HG02798 (cell line): ENCODE data around the gene CYP1A2.

Source experiments
- ATAC-seq: cut with Tn5 transposase; IDR thresholded peaks from one replicate; pipeline ENCODE4 v1.9.1; 2021; ENCODE audit warnings: mild to moderate bottlenecking; ENCODE audit not compliant: unreplicated experiment, poor library complexity

Gene CYP1A2

DNA sequence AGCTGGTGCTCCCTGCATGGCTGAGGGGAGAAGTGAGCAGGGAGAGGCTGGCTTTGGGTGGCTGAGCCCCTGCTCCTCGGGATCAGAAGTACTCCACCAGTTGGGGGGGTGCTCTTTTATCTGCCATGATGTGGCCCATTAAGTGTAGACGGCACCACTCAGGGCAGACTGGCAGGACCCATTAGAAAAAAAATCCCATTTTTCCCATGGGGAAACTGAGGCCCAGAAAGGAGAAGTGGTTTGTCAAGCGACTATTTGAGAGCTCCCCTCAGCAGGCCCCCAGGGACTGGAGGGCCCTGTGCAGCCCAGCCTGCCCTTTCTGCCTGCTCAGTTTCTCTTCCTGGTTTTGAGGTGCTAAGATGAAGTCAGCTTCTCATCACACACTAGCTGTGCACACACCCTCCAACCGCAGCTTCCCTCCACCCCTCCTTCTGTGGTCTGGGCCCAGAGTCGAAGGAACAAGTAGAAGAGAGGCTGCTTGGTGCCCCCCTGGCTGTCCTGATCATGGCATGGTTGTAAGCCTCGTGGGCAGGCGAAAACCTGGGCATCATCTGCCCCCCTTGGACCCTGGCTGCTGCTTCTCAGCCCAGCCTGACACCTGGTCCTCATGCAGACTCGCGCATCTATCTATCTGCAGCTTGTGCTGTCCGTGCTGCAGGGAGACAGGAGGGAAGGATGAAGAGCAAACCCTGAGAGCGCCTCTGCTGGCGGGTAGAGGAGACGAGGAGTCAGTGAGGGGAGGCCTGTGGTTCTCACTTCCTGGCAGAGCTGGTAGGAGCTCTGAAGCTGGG is 38.8 kb downstream of the CYP1A2 start:
- ATAC-seq: peak; percentile 61

GRCh38 chr15:74788042-74788682 is 39.5 kb downstream of the CYP1A2 start:
- ATAC-seq: no peak

- ATAC-seq: peak; percentile 24
These were observed 40.1 kb downstream of the CYP1A2 start for GRCh38 chr15:74788683-74789151.

DNA sequence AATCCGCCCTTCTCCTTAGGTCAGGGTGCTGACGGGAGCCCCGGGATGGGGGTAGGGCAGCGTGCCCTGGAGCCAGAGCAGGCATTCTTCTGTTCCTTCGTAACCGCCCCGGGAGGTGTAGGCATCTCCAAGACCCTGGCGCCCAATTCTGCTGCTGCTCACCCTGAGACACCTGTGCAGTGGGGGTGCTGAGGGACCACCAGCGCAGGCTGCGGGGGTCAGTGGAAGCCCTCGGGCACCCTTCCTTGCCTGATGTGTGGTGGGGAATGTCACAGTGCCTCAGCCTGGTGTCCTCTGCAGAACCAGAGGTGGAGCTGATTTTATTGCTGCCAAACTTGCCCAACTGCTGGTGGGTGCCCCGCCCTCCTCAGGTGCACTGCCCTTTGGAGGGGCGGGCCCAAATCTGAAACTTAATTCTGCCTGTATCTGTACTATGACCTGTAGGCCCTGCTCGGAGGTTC is 40.6 kb downstream of the CYP1A2 start:
- ATAC-seq: no peak

GRCh38 chr15:74789741-74790079 is 41.1 kb downstream of the CYP1A2 start:
- no peak for ATAC-seq

- peak; percentile 14 for ATAC-seq
These were observed 41.7 kb downstream of the CYP1A2 start for GRCh38 chr15:74790080-74790916.

GRCh38 chr15:74791007-74791406 is 42.4 kb downstream of the CYP1A2 start:
- no peak for ATAC-seq

DNA sequence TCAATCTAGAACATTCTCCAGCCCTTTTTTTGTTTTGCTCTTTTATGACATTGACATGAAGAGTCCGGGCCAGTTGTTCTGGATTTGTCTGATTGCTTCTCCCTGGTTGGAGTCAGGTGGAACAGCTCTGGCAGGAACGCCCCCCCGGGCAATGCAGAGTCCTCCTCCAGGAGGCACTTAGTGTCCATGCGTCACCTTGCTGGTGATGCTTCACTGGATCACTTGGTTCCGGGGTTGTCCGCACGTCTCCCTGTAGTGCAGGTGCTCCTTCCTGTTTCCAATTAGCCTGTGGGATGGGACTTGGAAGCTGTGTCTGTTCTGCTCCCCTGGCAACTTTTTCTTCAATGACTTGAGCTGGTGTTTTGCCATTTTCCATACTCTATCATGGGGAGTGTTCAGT is 43.0 kb downstream of the CYP1A2 start:
- no peak for ATAC-seq

DNA sequence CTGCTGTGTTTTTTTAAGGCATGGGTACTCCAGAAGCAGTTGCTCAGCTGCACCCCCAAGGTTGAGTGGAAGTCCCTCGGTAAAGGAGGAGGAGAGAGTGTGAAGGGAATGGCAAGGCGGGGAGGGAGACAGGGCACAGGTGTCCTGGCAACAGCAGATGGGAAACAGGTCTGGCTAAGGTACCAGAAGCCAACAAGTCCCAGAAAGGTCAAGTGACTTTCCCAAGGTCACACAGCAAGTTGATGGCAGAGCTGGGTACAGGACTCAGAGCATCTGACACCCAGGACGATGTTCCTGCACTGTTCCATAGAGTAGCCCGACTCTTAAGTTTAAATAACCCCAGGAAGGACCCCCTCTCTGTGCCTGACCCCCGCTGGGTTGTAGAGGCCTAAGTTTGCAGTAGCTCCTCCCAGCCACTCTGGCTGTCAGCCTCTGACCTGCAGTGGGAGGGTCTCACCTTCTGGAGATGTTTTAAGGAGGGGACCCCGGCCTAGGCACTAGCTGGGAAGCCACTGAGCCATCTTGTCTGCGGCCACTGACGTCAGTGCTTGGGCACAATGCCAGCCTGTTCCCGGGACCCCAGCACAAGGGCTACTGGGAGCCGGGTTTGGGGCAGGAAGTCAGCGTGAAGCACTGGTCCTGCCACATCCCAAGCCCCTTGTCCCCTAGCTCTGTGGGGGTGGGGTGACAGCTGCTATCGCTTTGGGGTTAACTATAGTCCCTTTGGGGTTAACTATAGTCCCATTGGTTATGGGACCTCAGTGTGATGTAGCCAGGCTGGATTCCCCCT is 43.8 kb downstream of the CYP1A2 start:
- ATAC-seq: no peak

DNA sequence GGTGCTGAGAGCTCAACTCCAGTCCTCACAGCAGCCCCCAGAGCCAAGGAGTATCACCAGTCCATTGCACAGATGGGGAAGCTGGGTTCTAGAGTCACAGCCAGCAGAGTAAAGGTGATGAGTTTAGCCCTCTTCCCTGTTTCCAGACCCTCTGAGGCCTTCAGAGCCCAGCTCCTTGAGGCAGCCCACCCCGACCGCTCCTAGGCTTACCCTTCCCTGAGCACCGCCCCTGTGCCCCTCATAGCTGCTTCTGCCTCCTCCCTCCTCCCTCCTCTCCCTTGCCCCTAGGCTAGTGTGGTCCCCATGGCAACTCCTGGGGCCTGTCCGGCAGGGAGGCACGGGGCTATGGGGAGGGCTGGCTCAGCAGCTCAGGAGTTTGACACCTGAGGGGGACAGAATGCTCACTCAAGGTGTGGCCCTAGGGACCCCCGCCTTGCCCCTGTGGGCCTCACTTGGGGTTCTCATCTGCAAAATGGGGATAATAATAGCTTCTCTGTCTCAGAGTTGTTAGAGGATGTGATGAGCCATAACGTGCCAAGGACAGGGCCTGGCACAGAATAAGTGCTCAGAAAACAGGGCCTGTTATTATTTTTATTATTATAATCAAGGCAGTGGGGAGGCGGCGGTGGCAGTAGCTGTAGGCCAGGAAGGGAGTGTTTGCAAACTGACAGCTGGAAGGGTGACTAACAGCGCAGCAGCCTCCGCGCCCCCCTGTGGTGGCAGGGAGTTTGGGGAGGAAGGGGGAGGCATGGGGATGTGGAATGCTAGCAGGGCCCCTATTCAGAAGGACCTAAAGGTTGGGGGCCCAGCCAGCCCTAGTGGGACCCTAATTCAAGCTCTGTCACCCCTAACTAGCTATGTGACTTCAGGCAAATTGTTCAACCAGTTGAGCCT is 44.7 kb downstream of the CYP1A2 start:
- no peak for ATAC-seq

DNA sequence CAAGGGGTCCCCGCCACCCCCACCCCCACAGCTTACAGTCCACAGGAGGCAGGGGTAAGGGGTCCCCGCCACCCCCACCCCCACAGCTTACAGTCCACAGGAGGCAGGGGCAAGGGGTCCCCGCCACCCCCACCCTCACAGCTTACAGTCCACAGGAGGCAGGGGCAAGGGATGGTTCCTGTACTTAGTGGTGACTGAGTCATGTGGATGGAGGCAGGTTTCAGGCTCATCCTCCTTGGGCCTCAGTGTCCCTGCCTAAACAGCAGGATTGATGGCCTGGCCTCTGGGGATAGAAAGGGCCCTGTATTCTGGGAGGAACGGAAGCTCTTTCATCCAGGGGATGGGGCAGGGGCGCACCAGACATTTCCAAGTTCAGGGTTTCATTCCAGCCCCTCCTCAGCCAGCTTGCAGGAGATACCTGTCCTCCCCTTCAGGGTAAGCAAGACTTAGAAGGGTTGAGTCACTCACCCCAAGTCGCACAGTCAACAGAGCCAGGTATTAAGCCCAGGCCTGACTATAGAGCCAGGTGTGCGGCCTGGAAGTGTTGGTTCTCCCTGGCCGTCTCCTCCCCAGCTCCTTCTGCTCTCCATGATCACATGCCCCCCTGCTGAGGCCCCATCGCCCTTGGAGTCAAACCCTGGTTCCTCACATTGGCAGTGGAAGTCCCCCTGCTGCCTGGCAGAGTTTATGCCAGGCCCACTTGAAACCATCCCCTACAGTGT is 45.8 kb downstream of the CYP1A2 start:
- no peak for ATAC-seq

GRCh38 chr15:74794970-74795349 is 46.3 kb downstream of the CYP1A2 start:
- ATAC-seq: no peak

DNA sequence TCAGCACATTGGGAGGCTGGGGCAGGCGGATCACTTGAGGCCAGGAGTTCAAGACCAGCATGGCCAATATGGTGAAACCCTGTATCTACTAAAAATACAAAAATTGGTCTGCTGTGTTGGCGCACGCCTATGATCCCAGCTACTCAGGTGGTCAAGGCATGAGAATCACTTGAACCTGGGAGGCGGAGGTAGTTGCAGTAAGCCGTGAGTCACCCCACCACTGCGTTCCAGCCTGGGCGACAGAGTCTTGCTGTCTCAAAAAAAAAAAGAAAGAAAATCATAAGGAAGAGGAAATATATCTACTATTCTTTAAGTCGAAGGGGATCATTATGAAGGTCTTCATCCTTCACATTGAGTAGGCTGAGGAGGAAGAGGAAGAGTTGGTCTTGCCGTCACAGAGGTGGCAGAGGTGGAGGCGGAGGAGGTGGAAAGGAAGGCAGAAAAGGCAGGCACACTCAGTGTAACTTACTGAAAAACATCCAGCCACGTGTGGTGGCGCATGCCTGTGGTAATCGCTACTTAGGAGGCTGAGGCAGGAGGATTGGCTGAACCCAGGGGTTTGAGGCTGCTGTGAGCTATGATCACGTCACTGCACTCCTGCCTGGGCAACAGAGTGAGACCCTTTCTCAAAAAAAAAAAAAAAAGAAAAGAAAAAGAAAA is 47.5 kb downstream of the CYP1A2 start:
- ATAC-seq: no peak

DNA sequence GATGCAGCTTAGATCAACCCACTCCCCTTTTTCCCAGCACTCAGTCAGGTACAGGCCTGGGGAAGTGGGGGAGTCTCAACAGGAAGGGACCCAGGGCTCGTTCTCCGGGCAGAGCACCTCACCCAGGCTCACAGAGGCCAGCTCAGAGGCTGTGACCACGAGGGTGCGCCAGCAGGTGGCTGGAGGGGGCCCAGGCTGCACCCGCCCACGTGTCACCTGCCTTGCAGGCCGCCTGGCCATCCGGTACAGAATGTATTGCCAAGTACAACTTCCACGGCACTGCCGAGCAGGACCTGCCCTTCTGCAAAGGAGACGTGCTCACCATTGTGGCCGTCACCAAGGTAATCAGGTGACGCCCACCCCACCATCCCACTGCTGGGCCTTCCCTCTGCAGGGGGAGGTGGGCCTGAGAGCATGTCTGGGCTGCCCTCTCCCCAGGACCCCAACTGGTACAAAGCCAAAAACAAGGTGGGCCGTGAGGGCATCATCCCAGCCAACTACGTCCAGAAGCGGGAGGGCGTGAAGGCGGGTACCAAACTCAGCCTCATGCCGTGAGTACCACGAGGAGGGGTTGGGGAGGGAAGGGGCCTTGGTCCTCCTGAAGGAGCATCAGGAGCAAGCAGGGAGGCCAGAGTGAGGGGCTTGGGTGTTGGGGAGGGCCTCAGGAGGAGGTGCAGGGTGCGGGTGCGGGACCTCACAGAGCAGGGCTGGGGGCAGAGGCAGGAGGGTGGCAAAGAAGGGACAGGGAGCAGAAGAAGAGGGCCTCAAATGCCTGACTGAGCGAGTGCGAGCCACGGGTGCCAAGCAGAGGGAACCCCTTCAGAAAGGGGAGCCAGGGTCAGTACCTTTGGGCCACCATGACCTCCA is 50.0 kb downstream of the CYP1A2 start:
- peak; percentile 32 for ATAC-seq

DNA sequence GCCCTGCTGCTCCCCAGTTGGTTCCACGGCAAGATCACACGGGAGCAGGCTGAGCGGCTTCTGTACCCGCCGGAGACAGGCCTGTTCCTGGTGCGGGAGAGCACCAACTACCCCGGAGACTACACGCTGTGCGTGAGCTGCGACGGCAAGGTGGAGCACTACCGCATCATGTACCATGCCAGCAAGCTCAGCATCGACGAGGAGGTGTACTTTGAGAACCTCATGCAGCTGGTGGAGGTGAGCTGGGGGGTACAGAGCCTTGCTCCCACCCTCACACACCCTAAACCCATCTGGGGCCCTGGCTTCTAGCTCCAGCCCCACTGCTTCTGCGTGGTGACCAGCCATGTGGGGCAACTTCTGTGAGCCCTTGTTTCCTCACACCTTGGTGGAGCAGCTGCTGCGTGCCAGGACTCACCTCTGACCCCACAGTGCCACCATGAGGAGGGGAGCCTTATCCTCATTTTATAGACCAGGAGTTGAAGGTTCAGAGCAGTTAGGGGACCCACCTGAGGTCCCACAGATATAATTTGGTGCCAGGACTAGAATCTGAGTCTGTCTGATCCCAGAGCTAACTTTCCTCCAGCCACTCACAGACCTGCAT is 50.7 kb downstream of the CYP1A2 start:
- ATAC-seq: no peak

- ATAC-seq: peak; percentile 85
These were observed 51.4 kb downstream of the CYP1A2 start for GRCh38 chr15:74799856-74800558.
